Central memory CD8-positive, alpha-beta T cell (primary cell): Measurements from ENCODE around the gene CDC42BPG.

ENCODE experiments used
- ATAC-seq: fragments of 150-1000 bp; cut with Tn5 transposase; replicated peaks from 2 replicates; pipeline ENCODE4 v1.10.0; 2022; ENCODE audit warnings: mild to moderate bottlenecking, moderate FRiP score, moderate number of reproducible peaks; ENCODE audit not compliant: poor library complexity, severe bottlenecking; ENCODE audit errors: extremely low read depth
- DNase-seq, 2 donors: peaks; one replicate each; pipeline ENCODE4 v3.0.0; 2021; ENCODE audit warnings: low spot score in 2 of 2
- H3K27ac Mint-ChIP-seq: one replicate; pipeline ENCODE4 v1.8.0; 2022; ENCODE audit warnings: low read depth, mild to moderate bottlenecking, moderate library complexity, mixed read lengths
- H3K27me3 Mint-ChIP-seq: one replicate; pipeline ENCODE4 v1.8.0; 2022; ENCODE audit warnings: mixed read lengths
- H3K36me3 Mint-ChIP-seq: one replicate; pipeline ENCODE4 v1.8.0; 2022; ENCODE audit warnings: mild to moderate bottlenecking, moderate library complexity, mixed read lengths; ENCODE audit not compliant: insufficient read depth
- H3K4me1 Mint-ChIP-seq: one replicate; pipeline ENCODE4 v1.8.0; 2022; ENCODE audit warnings: mixed read lengths
- H3K4me3 Mint-ChIP-seq: one replicate; pipeline ENCODE4 v1.8.0; 2022; ENCODE audit warnings: mild to moderate bottlenecking, moderate library complexity, mixed read lengths
- H3K9me3 Mint-ChIP-seq: one replicate; pipeline ENCODE4 v1.8.0; 2022; ENCODE audit warnings: mixed read lengths

The CDC42BPG gene

GRCh38 chr11:64784813-64785581 is 59.5 kb downstream of the CDC42BPG start:
- H3K9me3 Mint-ChIP-seq: no peaks in the 10 kb centered on the region
- no peaks in the 10 kb centered on the region for H3K27me3 Mint-ChIP-seq
- ATAC-seq (no peak), DNase-seq (no peak)
- no peak overlapping the region for H3K27ac Mint-ChIP-seq
- H3K4me3 Mint-ChIP-seq: no peak overlapping the region
- peaks cover 11% of the 10 kb centered on the region for H3K4me1 Mint-ChIP-seq
- H3K36me3 Mint-ChIP-seq: no peaks in the 10 kb centered on the region

- DNase-seq: peak; percentile 96 to 100
- H3K4me1 Mint-ChIP-seq: peaks cover 56% of the 10 kb centered on the region
- H3K36me3 Mint-ChIP-seq: peaks cover 54% of the 10 kb centered on the region
- no peaks in the 10 kb centered on the region for H3K27me3 Mint-ChIP-seq
- no peaks in the 10 kb centered on the region for H3K9me3 Mint-ChIP-seq
- peak; percentile 87 for ATAC-seq
- peak within 1 kb of the TSS; percentile 100 for H3K27ac Mint-ChIP-seq
- H3K4me3 Mint-ChIP-seq: peak within 1 kb of the TSS; percentile 91
These were observed 65.8 kb downstream of the CDC42BPG start, which contains the start of gene SF1 for GRCh38 chr11:64778473-64779298. TSS of gene SF1 (minus strand) at chr11:64778542. CDS start at chr11:64778392, 150 bp downstream.

- peak; percentile 1 for ATAC-seq
- no peaks in the 10 kb centered on the region for H3K9me3 Mint-ChIP-seq
- H3K4me3 Mint-ChIP-seq: peak overlapping the region; percentile 89
- H3K27ac Mint-ChIP-seq: peak overlapping the region; percentile 100
- DNase-seq: no peak
- no peaks in the 10 kb centered on the region for H3K27me3 Mint-ChIP-seq
- peaks cover 61% of the 10 kb centered on the region for H3K4me1 Mint-ChIP-seq
- H3K36me3 Mint-ChIP-seq: peaks cover 59% of the 10 kb centered on the region
These were observed 66.3 kb downstream of the CDC42BPG start for GRCh38 chr11:64778223-64778472.

- Mint-ChIP-seq H3K4me3 (peak overlapping the region; percentile 91), H3K36me3 (peaks cover 64% of the 10 kb centered on the region), H3K9me3 (no peaks in the 10 kb centered on the region), H3K27me3 (no peaks in the 10 kb centered on the region), H3K4me1 (peaks cover 66% of the 10 kb centered on the region), H3K27ac (peak overlapping the region; percentile 93)
- ATAC-seq (peak; percentile 6), DNase-seq (peak; percentile 63 to 70)
These were observed 66.8 kb downstream of the CDC42BPG start for GRCh38 chr11:64777449-64778222.

- H3K27me3 Mint-ChIP-seq: no peaks in the 10 kb centered on the region
- no peak for ATAC-seq
- peak overlapping the region; percentile 93 for H3K27ac Mint-ChIP-seq
- no peaks in the 10 kb centered on the region for H3K9me3 Mint-ChIP-seq
- H3K36me3 Mint-ChIP-seq: peaks cover 72% of the 10 kb centered on the region
- no peak for DNase-seq
- H3K4me1 Mint-ChIP-seq: peaks cover 73% of the 10 kb centered on the region
- H3K4me3 Mint-ChIP-seq: peak overlapping the region; percentile 91
These were observed 67.6 kb downstream of the CDC42BPG start for GRCh38 chr11:64776875-64777274.

DNA sequence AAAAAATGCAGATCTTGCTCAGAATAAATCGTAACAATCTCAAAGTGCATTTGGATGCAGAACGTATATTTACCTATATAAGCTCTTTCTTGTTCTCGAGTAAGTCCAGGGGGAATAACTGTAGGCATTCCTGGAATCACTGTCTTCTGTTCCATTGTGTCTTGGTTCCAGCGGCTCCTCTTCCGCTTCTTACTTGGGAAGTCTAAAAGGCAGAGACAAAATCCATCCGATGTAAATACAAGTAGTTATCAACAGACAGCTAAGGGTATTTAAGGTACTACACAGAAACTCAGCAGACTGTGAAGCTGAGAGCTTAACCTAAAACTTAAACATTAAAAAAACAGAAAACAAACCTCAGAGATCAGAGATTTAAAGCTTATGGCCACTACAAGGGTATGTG is 68.0 kb downstream of the CDC42BPG start:
- Mint-ChIP-seq H3K36me3 (peaks cover 76% of the 10 kb centered on the region), H3K27me3 (no peaks in the 10 kb centered on the region), H3K4me3 (peak overlapping the region; percentile 91), H3K9me3 (no peaks in the 10 kb centered on the region), H3K27ac (peak overlapping the region; percentile 93), H3K4me1 (peaks cover 78% of the 10 kb centered on the region)
- DNase-seq (no peak), ATAC-seq (no peak)

DNA sequence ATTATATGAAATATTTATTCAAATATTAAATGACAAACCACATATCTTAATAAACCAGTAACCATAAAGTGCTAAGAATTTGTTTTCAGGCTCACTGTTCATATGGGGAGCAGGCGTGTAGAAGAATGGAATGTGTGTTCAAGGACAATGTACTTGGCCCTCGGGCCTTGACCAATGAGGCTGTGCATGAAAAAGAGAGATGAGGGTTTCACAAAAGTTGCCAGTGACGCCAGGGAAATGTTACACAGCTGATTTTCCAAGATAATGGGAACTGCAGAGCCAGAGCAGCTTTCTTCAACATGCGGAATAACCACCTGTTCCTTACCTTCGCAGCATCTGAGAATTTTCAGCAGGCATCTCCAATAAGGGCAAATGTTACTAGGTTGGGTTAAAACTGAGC is 70.3 kb downstream of the CDC42BPG start:
- Mint-ChIP-seq H3K36me3 (peaks cover 92% of the 10 kb centered on the region), H3K4me1 (peaks cover 82% of the 10 kb centered on the region), H3K27ac (no peak overlapping the region), H3K27me3 (no peaks in the 10 kb centered on the region), H3K9me3 (no peaks in the 10 kb centered on the region), H3K4me3 (peak overlapping the region; percentile 36)
- ATAC-seq (no peak), DNase-seq (no peak)
